GM12878 (cell line): ENCODE results near the gene PCLO.

Experiments used
- EZH2 ChIP-seq: IDR thresholded peaks from 2 replicates; pipeline ENCODE4 v1.6.1; 2012; ENCODE audit warnings: low read depth, mild to moderate bottlenecking, control low read depth, inconsistent platforms, low read length, borderline replicate concordance; ENCODE audit not compliant: control insufficient read depth
- POLR2A ChIP-seq: IDR thresholded peaks from 2 replicates; pipeline ENCODE4 v1.6.1; 2011; ENCODE audit warnings: low read depth, mild to moderate bottlenecking, low read length
- TF ChIP-seq, protein P1 (sequence below): IDR thresholded peaks from 2 replicates; pipeline ENCODE4 v1.6.1; 2012; ENCODE audit warnings: low read depth, low read length, improper control_type of control experiment

DNA sequence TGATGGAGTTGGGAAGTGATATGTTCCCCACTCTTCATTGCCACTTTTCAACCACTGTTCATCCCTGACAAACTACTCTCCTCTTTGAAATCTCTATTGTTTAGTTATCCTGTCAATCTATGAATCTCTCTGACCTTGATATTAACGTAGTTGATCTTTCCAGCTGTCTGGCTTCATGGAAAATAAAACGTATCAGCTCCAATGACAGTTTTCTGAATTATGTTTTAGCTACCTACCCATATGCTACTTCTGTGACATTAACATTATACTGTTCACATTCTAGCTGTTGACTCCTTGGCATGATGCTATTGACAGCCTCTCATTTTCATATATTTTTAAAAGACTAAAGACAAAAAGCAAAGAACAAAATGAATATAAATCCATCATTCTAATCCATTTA lies 53.3 kb downstream of the PCLO start:
- TF ChIP-seq POLR2A (no peak), EZH2 (no peak)
- TF ChIP-seq, protein P1, sequence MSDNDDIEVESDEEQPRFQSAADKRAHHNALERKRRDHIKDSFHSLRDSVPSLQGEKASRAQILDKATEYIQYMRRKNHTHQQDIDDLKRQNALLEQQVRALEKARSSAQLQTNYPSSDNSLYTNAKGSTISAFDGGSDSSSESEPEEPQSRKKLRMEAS = no peak
